ENCODE measurements around the gene CAPN14. TPM values are rescaled to one million over a fixed set of nuclear protein-coding genes. Genes with fewer than 3 reads are reported as not detected.

CAPN14 gene
- total RNA-seq, 2 donors from 2014 or later = 0.08 TPM; not detected in 1

DNA sequence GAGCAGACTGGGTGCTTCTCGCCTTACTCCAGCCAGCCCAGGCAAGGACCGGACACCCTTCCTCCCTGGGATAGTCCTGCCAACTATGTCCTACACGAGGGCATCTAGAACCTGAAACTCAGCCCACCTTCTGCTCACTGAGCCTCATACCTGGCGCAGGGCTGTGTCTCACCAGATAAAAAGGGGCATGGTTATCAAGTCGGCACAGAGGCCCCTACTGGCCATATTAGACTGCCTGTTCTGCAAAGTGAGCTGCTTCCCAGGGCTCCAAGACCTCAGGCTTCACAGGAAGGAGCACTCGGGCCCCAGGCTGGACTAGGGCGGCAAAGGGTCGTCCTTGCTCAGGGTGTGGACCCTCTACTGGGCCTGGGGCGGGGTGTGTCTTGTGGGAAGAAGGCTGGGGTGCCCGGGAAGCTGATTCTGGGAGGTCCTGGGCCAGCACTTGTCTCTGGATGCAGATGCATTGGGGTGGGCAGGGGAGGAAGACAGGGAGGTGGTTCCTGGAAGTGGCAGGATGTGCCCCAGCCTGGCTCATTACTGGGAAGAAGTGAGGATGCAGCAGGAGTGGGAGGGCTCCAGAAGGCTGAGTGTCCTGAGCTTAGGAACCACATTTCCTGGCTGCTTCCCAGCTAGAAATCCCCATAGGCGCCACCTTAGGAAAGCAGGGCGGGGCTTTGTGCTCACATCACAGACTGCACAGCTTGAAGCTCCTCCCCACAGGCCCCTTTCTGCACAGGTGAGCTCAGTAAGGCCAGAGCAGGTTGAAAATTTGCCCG, 36.2 kb upstream of the CAPN14 start:
- H3K36me3 ChIP-seq = no peaks in the 10 kb centered on the region
- no peak overlapping the region for H3K9ac ChIP-seq (ENCODE audit: low read depth in 2 of 2, low read length in 2 of 2)
- no peaks in the 10 kb centered on the region for H3K4me1 ChIP-seq
- no peak for DNase-seq
- no peak overlapping the region for H3K4me3 ChIP-seq
- H3K9me3 ChIP-seq = no peaks in the 10 kb centered on the region
- intact Hi-C loops (cut with DNase I) = no loop called here
- H3K27me3 ChIP-seq = no peaks in the 10 kb centered on the region
- TF ChIP-seq, protein P1, sequence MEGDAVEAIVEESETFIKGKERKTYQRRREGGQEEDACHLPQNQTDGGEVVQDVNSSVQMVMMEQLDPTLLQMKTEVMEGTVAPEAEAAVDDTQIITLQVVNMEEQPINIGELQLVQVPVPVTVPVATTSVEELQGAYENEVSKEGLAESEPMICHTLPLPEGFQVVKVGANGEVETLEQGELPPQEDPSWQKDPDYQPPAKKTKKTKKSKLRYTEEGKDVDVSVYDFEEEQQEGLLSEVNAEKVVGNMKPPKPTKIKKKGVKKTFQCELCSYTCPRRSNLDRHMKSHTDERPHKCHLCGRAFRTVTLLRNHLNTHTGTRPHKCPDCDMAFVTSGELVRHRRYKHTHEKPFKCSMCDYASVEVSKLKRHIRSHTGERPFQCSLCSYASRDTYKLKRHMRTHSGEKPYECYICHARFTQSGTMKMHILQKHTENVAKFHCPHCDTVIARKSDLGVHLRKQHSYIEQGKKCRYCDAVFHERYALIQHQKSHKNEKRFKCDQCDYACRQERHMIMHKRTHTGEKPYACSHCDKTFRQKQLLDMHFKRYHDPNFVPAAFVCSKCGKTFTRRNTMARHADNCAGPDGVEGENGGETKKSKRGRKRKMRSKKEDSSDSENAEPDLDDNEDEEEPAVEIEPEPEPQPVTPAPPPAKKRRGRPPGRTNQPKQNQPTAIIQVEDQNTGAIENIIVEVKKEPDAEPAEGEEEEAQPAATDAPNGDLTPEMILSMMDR (IDR thresholded peaks at IDR 0.05) = no peak
- H3K27ac ChIP-seq = no peak overlapping the region

DNA sequence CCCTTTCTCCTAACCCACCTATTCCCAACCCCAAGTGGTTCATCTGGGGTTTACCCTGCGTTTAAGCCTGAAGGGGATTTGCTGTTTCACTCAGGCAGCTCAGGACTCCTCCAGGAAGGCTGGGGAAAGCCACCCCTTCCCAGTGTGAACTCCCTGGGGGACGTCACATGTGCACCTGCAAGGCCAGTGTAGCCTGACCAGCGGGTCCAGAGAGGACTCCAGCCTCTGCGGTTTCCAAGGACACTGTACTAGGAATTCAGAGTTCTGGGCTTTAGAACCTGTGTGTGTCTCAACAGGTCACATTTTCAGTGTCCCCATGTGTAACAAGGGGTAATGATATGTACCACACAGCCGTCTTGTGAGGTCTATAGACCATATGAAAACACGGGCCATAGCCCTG, 34.5 kb upstream of the CAPN14 start:
- H3K4me1 ChIP-seq = no peaks in the 10 kb centered on the region
- intact Hi-C loops (cut with DNase I) = no loop called here
- no peak overlapping the region for H3K4me3 ChIP-seq
- H3K36me3 ChIP-seq = no peaks in the 10 kb centered on the region
- TF ChIP-seq, protein P1 (IDR thresholded peaks at IDR 0.05) = no peak
- H3K9ac ChIP-seq (ENCODE audit: low read depth in 2 of 2, low read length in 2 of 2) = no peak overlapping the region
- H3K27ac ChIP-seq = no peak overlapping the region
- no peaks in the 10 kb centered on the region for H3K27me3 ChIP-seq
- H3K9me3 ChIP-seq = no peaks in the 10 kb centered on the region
- DNase-seq = no peak

DNA sequence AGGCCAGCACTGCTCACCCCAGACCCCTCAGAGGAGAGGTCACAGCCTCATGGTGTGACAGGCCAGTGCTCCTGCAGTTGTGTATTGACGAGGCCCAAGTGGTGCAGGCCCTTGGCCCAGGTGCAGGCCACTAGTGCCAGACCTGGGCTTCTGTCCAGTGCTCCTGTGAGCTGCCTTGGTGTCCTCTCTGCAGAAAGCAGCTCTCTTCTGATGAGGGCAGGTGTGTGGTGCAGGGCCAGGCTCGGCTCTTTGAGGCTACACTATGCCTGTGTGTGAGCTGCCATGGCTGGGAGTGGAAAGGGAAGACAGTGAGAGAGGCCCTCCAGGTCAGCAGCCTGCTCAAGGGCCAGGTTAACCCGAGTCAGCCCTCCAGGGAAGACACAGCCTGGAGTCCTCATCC, 33.7 kb upstream of the CAPN14 start:
- Histone ChIP-seq H3K36me3 (no peaks in the 10 kb centered on the region), H3K27me3 (no peaks in the 10 kb centered on the region), H3K9ac (ENCODE audit: low read depth in 2 of 2, low read length in 2 of 2) (no peak overlapping the region), H3K27ac (no peak overlapping the region), H3K4me1 (no peaks in the 10 kb centered on the region), H3K4me3 (no peak overlapping the region), H3K9me3 (no peaks in the 10 kb centered on the region)
- no peak for DNase-seq
- intact Hi-C loops (cut with DNase I) = no loop called here
- TF ChIP-seq, protein P1 (IDR thresholded peaks at IDR 0.05) = no peak

DNA sequence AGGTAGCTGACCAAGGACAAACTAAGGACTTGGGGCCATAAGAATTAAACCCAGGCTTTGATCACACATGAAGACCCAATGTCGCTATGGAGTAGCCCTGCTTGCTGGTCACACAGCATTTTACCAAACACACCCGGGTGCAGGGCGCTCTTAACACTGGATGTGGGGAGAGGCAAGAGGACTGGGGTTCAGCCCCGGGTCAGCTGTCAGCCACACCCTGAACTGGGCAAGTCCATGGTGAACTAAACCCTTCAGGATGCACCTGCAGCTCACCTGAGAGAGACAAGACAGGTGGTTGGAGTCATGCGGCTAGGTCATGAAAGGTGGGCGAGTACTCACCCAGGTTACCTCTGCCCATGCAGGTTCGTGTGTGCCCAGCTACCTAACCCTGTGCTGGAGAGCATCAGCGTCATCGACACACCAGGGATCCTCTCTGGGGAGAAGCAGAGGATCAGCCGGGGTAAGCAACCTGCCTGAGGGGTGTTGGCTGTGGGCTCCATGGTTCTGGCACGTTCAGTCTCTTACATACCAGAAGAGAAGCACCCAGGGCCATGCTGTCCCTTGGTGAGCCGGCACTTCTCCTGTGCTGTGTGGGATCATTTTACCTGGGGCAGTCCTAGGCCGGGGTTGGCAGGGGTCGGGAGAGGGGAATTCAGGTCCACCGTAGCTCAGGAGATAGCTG, 31.8 kb upstream of the CAPN14 start:
- Histone ChIP-seq H3K9ac (ENCODE audit: low read depth in 2 of 2, low read length in 2 of 2) (no peak overlapping the region), H3K4me3 (no peak overlapping the region), H3K4me1 (no peaks in the 10 kb centered on the region), H3K9me3 (no peaks in the 10 kb centered on the region), H3K36me3 (no peaks in the 10 kb centered on the region), H3K27ac (no peak overlapping the region), H3K27me3 (no peaks in the 10 kb centered on the region)
- intact Hi-C loops (cut with DNase I) = no loop called here
- TF ChIP-seq, protein P1 (IDR thresholded peaks at IDR 0.05) = no peak
- DNase-seq = no peak

DNA sequence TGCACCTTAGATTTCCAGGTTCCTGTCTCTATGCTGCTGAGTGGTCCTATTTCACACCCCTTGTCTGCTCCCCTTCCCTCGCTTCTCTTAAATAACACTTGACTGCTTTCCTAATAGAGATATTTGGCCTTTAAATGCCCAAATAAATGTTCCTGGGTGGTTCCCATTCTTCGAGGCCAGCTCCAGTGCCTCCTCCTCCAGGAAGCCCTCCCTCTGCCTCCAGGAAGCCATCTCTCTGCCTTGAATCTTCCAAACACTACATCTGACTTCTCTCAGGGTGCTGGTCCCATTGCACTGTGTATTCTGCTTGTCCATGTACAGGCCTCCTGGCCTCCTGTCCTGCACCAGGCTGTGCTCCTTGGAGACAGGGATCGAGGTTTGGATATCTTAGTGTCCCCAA, 30.8 kb upstream of the CAPN14 start:
- TF ChIP-seq, protein P1 (IDR thresholded peaks at IDR 0.05) = no peak
- Histone ChIP-seq H3K4me3 (no peak overlapping the region), H3K27ac (no peak overlapping the region), H3K27me3 (no peaks in the 10 kb centered on the region), H3K4me1 (no peaks in the 10 kb centered on the region), H3K36me3 (no peaks in the 10 kb centered on the region), H3K9me3 (no peaks in the 10 kb centered on the region), H3K9ac (ENCODE audit: low read depth in 2 of 2, low read length in 2 of 2) (no peak overlapping the region)
- intact Hi-C loops (cut with DNase I) = no loop called here
- DNase-seq = no peak

Data from colonic mucosa (tissue), 4 donors.